Endodermal cell (in vitro differentiated cells): Measurements from ENCODE around the gene LRRC10B. TPM values are rescaled to one million over a fixed set of nuclear protein-coding genes. Genes with fewer than 3 reads are reported as not detected.

Experiments
- DNase-seq: peaks from one replicate; pipeline ENCODE4 v3.0.0-alpha.2; 2017
- H3K27ac ChIP-seq: 2 replicates; pipeline ENCODE4 v1.5.1; 2013; ENCODE audit warnings: mild to moderate bottlenecking, low read depth, low read length, moderate library complexity
- H3K27me3 ChIP-seq: 2 replicates; pipeline ENCODE4 v1.6.1; 2013; ENCODE audit warnings: mild to moderate bottlenecking, low read length, moderate library complexity; ENCODE audit not compliant: insufficient read depth, control insufficient read depth, poor library complexity, severe bottlenecking
- H3K36me3 ChIP-seq: 2 replicates; pipeline ENCODE4 v1.7.0; 2013; ENCODE audit warnings: mild to moderate bottlenecking, low read length, moderate library complexity; ENCODE audit not compliant: control insufficient read depth, insufficient read depth
- H3K4me1 ChIP-seq: one replicate; pipeline ENCODE4 v1.7.0; 2013; ENCODE audit warnings: low read length; ENCODE audit not compliant: control insufficient read depth, insufficient read depth
- H3K4me3 ChIP-seq: 2 replicates; pipeline ENCODE4 v1.5.1; 2013; ENCODE audit warnings: mild to moderate bottlenecking, low read length, moderate library complexity
- H3K9ac ChIP-seq: 2 replicates; pipeline ENCODE4 v1.6.1; 2013; ENCODE audit warnings: mild to moderate bottlenecking, low read length, moderate library complexity; ENCODE audit not compliant: poor library complexity, severe bottlenecking; ENCODE audit errors: extremely low read depth
- H3K9me3 ChIP-seq: 2 replicates; pipeline ENCODE4 v1.6.1; 2013; ENCODE audit warnings: mild to moderate bottlenecking, low read length, moderate library complexity; ENCODE audit not compliant: control insufficient read depth
- H3K27ac Mint-ChIP-seq: 2 replicates; pipeline ENCODE4 v1.8.0; 2020; ENCODE audit warnings: mixed read lengths
- H3K27me3 Mint-ChIP-seq: 2 replicates; pipeline ENCODE4 v1.8.0; 2021; ENCODE audit warnings: mild to moderate bottlenecking, mixed read lengths; ENCODE audit not compliant: insufficient read depth
- H3K36me3 Mint-ChIP-seq: 2 replicates; pipeline ENCODE4 v1.8.0; 2020; ENCODE audit warnings: low read depth, mixed read lengths
- H3K4me1 Mint-ChIP-seq: 2 replicates; pipeline ENCODE4 v1.8.0; 2020; ENCODE audit warnings: mixed read lengths
- H3K4me3 Mint-ChIP-seq: 2 replicates; pipeline ENCODE4 v1.8.0; 2020; ENCODE audit warnings: mild to moderate bottlenecking, moderate library complexity, mixed read lengths
- H3K9me3 Mint-ChIP-seq: 2 replicates; pipeline ENCODE4 v1.8.0; 2020; ENCODE audit warnings: mild to moderate bottlenecking, mixed read lengths
- WGBS, 2 experiments: methylation state at CpG; one replicate each; pipeline versions ENCODE4 v1.1.5 to v1.1.7; 2013; ENCODE audit warnings: missing lambda C conversion rate in 2 of 2, mixed read lengths in 1 of 2; ENCODE audit not compliant: insufficient coverage in 1 of 2, insufficient read length in 1 of 2; 5-methylcytosine and 5-hydroxymethylcytosine counted together
- total RNA-seq, 2 donors: library from RNA; stranded (reverse); fragmentation: NEBNext Ultra II Directional in 1 of 2; extraction: Animal tissue kit (Norgen Biotek cat#: 25700) in 1 of 2; gene quantifications; 2 replicates in 1 of 2; 3 replicates in 1 of 2; pipeline ENCODE4 v1.2.1, GENCODE V29; 2021
- TF ChIP-seq, protein P1 (sequence below): fragments of 200-600 bp; sonication (generic); conservative IDR thresholded peaks from 2 replicates; pipeline ENCODE4 v1.5.0; 2021; ENCODE audit warnings: antibody characterized with exemption, mild to moderate bottlenecking

The LRRC10B gene
- total RNA-seq, 2 donors from 2014 or later: 0.11 to 0.69 TPM

- H3K27me3 ChIP-seq: no peaks in the 10 kb centered on the region
- H3K4me3 Mint-ChIP-seq: no peak overlapping the region
- WGBS, 2 experiments: 78 to 86% methylated on average over 1 to 3 of the region's 3 CpGs
Observed at GRCh38 chr11:61531044-61531443, 22.5 kb downstream of the LRRC10B start.

DNA sequence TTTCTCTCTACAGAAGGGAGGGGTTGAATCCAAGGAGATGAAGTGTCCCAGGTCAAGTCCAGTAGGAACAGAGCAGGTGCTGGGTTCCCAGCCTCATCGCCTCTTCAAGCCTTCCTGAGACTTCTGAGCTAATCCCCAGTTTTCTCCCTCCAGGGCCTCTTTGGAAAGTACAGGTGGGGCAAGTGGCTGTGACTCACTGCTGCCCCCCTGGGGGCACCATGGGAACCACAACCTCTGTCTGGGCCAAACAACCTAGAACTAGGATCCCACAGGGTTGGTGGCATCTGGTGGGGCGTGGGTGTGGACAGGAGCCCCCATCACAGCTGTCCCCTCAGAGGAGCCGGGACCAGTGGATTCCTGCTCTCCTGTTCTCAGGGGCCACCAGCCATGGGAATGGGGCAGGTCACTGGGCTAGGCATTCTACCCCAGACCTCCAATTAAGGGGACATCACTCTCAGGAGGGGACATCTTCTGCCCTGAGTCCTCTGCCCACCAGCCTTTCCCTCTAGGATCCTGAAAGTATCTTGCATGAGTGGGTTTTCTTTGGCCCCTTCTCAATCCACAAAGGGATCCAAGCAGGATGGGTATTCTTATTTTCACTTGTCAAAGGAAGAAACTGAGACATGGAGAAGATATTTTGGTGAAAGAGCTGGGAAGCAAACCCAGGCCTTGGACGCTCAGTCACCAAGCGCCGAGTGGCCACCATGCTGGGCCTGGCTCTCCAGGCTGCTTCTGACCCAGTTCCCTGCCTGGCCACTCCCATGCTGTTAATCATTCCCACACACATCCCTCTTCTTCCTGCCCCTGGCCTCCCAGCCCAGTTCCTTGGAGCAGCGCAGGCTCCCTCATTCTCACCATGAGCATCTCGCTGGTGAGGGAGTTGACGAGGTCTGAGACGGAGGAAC, 23.8 kb downstream of the LRRC10B start:
- Mint-ChIP-seq H3K27ac (no peak overlapping the region), H3K4me3 (no peak overlapping the region), H3K36me3 (no peaks in the 10 kb centered on the region), H3K4me1 (peaks cover 5% of the 10 kb centered on the region), H3K9me3 (no peaks in the 10 kb centered on the region), H3K27me3 (no peaks in the 10 kb centered on the region)
- Histone ChIP-seq H3K27me3 (no peaks in the 10 kb centered on the region), H3K27ac (no peak overlapping the region), H3K9me3 (no peaks in the 10 kb centered on the region), H3K4me3 (no peak overlapping the region), H3K9ac (no peak overlapping the region), H3K36me3 (no peaks in the 10 kb centered on the region), H3K4me1 (no peaks in the 10 kb centered on the region)
- DNase-seq: peak; percentile 92
- TF ChIP-seq, protein P1, sequence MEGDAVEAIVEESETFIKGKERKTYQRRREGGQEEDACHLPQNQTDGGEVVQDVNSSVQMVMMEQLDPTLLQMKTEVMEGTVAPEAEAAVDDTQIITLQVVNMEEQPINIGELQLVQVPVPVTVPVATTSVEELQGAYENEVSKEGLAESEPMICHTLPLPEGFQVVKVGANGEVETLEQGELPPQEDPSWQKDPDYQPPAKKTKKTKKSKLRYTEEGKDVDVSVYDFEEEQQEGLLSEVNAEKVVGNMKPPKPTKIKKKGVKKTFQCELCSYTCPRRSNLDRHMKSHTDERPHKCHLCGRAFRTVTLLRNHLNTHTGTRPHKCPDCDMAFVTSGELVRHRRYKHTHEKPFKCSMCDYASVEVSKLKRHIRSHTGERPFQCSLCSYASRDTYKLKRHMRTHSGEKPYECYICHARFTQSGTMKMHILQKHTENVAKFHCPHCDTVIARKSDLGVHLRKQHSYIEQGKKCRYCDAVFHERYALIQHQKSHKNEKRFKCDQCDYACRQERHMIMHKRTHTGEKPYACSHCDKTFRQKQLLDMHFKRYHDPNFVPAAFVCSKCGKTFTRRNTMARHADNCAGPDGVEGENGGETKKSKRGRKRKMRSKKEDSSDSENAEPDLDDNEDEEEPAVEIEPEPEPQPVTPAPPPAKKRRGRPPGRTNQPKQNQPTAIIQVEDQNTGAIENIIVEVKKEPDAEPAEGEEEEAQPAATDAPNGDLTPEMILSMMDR: peak; percentile 95
- 86 to 91% methylated on average over 6 to 10 of the region's 10 CpGs for WGBS, 2 experiments

More at GRCh38 chr11:61531044-61531443, 22.5 kb downstream of the LRRC10B start:
- Histone ChIP-seq H3K27ac (no peak overlapping the region), H3K4me1 (peaks cover 3% of the 10 kb centered on the region), H3K9me3 (no peaks in the 10 kb centered on the region), H3K36me3 (no peaks in the 10 kb centered on the region), H3K4me3 (no peak overlapping the region), H3K9ac (no peak overlapping the region)
- Mint-ChIP-seq H3K27me3 (no peaks in the 10 kb centered on the region), H3K36me3 (no peaks in the 10 kb centered on the region), H3K9me3 (no peaks in the 10 kb centered on the region), H3K27ac (no peak overlapping the region), H3K4me1 (peaks cover 11% of the 10 kb centered on the region)
- TF ChIP-seq, protein P1: no peak
- no peak for DNase-seq

GRCh38 chr11:61533039-61533375, 24.5 kb downstream of the LRRC10B start:
- no peaks in the 10 kb centered on the region for H3K9me3 Mint-ChIP-seq
- peaks cover 2% of the 10 kb centered on the region for H3K4me1 Mint-ChIP-seq
- no peak overlapping the region for H3K4me3 ChIP-seq
- TF ChIP-seq, protein P1: no peak
- H3K36me3 ChIP-seq: no peaks in the 10 kb centered on the region
- H3K4me3 Mint-ChIP-seq: no peak overlapping the region
- no peaks in the 10 kb centered on the region for H3K36me3 Mint-ChIP-seq
- H3K27ac Mint-ChIP-seq: no peak overlapping the region
- no peaks in the 10 kb centered on the region for H3K27me3 Mint-ChIP-seq
- 93 to 98% methylated on average over 7 to 15 of the region's 16 CpGs for WGBS, 2 experiments
- no peak for DNase-seq
- H3K27ac ChIP-seq: no peak overlapping the region
- no peaks in the 10 kb centered on the region for H3K27me3 ChIP-seq
- H3K9me3 ChIP-seq: no peaks in the 10 kb centered on the region
- H3K9ac ChIP-seq: no peak overlapping the region
- H3K4me1 ChIP-seq: no peaks in the 10 kb centered on the region
